ENCODE results near the gene DCP1A.
A peak's percentile ranks its signal among the peaks of the same experiment; 100 is the strongest.
"Not testable (repeated sequence)": the region's sequence is repeated elsewhere in the genome, so short reads cannot be mapped to it uniquely, and the experiment has no call there.

DCP1A gene

GRCh38 chr3:53328746-53329145 lies 18.6 kb downstream of the DCP1A start:
- DNase-seq (ENCODE audit: low read depth): no peak

- DNase-seq (ENCODE audit: low read depth): not testable (repeated sequence)
Measured at GRCh38 chr3:53327986-53328385, 19.4 kb downstream of the DCP1A start.

- DNase-seq (ENCODE audit: low read depth): no peak
Measured at GRCh38 chr3:53324105-53324504, 23.2 kb downstream of the DCP1A start.

- no peak for DNase-seq (ENCODE audit: low read depth)
Measured at GRCh38 chr3:53320697-53321096, 26.6 kb downstream of the DCP1A start.

GRCh38 chr3:53318522-53318921 lies 28.8 kb downstream of the DCP1A start:
- DNase-seq (ENCODE audit: low read depth): peak; percentile 33

- no peak for DNase-seq (ENCODE audit: low read depth)
Measured at GRCh38 chr3:53312832-53313231, 34.5 kb downstream of the DCP1A start.

GRCh38 chr3:53311882-53312281 lies 35.5 kb downstream of the DCP1A start:
- DNase-seq (ENCODE audit: low read depth): no peak

GRCh38 chr3:53303957-53304356 lies 43.4 kb downstream of the DCP1A start:
- DNase-seq (ENCODE audit: low read depth): no peak

GRCh38 chr3:53303549-53303948 lies 43.8 kb downstream of the DCP1A start:
- DNase-seq (ENCODE audit: low read depth): no peak

- DNase-seq (ENCODE audit: low read depth): no peak
Measured at GRCh38 chr3:53300826-53301225, 46.5 kb downstream of the DCP1A start.

GRCh38 chr3:53299611-53300023 lies 47.7 kb downstream of the DCP1A start:
- DNase-seq (ENCODE audit: low read depth): peak; percentile 41

GRCh38 chr3:53295410-53295809 lies 51.9 kb downstream of the DCP1A start:
- DNase-seq (ENCODE audit: low read depth): no peak

GRCh38 chr3:53293867-53294266 lies 53.5 kb downstream of the DCP1A start:
- DNase-seq (ENCODE audit: low read depth): no peak

GRCh38 chr3:53288214-53288613 lies 59.1 kb downstream of the DCP1A start:
- DNase-seq (ENCODE audit: low read depth): no peak

GRCh38 chr3:53287131-53287629 lies 60.2 kb downstream of the DCP1A start:
- peak; percentile 31 for DNase-seq (ENCODE audit: low read depth)

- DNase-seq (ENCODE audit: low read depth): no peak
Measured at GRCh38 chr3:53286727-53287126, 60.6 kb downstream of the DCP1A start.

- DNase-seq (ENCODE audit: low read depth): no peak
Measured at GRCh38 chr3:53282581-53282980, 64.8 kb downstream of the DCP1A start.

- no peak for DNase-seq (ENCODE audit: low read depth)
Measured at GRCh38 chr3:53278667-53279066, 68.7 kb downstream of the DCP1A start.

GRCh38 chr3:53274938-53275605 lies 72.3 kb downstream of the DCP1A start:
- no peak for DNase-seq (ENCODE audit: low read depth)

- DNase-seq (ENCODE audit: low read depth): no peak
Measured at GRCh38 chr3:53273146-53273670, 74.1 kb downstream of the DCP1A start.

GRCh38 chr3:53269888-53270880 lies 77.2 kb downstream of the DCP1A start:
- DNase-seq (ENCODE audit: low read depth): peak; percentile 96

GRCh38 chr3:53269193-53269592 lies 78.2 kb downstream of the DCP1A start:
- DNase-seq (ENCODE audit: low read depth): not testable (repeated sequence)

GRCh38 chr3:53267766-53268165 lies 79.6 kb downstream of the DCP1A start:
- no peak for DNase-seq (ENCODE audit: low read depth)
